ENCODE results near the gene GPT2.

Gene GPT2

DNA sequence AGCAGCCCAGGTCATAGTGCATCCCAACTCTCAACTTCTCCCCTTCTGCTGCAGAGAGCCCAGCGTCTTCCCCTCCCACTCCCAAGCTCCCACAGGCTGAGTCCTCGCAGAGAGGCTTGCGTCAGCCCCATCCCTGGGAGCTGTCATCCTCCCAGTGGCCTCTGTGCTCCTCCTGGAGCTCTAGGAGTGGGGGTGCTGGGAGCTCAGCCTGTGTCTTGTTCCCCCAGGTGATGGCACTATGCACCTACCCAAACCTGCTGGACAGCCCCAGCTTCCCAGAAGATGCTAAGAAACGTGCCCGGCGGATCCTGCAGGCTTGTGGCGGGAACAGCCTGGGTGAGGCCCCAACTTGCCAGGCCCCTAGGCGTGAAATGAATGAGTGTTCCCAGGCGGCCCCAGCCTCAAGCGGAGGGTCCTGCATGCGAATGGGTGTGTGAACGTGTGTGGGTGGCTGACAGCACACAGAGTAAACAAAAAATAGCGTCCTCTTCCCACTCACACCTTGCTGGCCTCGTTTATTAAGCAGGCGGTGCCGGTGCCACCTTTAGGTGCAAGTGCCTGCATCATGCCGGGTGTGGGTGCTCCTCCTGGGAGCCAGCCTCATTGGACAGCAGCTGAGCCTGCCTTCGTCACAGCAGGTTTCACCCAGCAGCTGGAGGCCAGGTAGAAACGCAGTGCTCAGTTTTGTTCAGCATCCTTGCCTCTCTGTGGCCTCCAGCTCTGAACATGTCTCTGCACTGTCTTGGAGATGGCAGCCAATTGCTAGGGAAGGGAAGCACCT lies 16.5 kb downstream of the GPT2 start:
- DNase-seq (ENCODE audit: low read depth in 1 of 2, low spot score in 1 of 2): no peak
- Histone ChIP-seq H3K27me3 (ENCODE audit: insufficient read depth, poor library complexity, severe bottlenecking) (no peaks in the 10 kb centered on the region), H3K27ac (replicated peaks) (no peak overlapping the region), H3K4me3 (replicated peaks; ENCODE audit: insufficient read depth, low read length) (no peak overlapping the region)
- TF ChIP-seq POLR2AphosphoS5 (IDR thresholded peaks at IDR 0.05; ENCODE audit: low read depth) (no peak), GABPA (IDR thresholded peaks at IDR 0.05; ENCODE audit: low read depth) (no peak), SPI1 (IDR thresholded peaks at IDR 0.05; ENCODE audit: borderline replicate concordance, low read depth) (no peak)
- TF ChIP-seq, protein P1, sequence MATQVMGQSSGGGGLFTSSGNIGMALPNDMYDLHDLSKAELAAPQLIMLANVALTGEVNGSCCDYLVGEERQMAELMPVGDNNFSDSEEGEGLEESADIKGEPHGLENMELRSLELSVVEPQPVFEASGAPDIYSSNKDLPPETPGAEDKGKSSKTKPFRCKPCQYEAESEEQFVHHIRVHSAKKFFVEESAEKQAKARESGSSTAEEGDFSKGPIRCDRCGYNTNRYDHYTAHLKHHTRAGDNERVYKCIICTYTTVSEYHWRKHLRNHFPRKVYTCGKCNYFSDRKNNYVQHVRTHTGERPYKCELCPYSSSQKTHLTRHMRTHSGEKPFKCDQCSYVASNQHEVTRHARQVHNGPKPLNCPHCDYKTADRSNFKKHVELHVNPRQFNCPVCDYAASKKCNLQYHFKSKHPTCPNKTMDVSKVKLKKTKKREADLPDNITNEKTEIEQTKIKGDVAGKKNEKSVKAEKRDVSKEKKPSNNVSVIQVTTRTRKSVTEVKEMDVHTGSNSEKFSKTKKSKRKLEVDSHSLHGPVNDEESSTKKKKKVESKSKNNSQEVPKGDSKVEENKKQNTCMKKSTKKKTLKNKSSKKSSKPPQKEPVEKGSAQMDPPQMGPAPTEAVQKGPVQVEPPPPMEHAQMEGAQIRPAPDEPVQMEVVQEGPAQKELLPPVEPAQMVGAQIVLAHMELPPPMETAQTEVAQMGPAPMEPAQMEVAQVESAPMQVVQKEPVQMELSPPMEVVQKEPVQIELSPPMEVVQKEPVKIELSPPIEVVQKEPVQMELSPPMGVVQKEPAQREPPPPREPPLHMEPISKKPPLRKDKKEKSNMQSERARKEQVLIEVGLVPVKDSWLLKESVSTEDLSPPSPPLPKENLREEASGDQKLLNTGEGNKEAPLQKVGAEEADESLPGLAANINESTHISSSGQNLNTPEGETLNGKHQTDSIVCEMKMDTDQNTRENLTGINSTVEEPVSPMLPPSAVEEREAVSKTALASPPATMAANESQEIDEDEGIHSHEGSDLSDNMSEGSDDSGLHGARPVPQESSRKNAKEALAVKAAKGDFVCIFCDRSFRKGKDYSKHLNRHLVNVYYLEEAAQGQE (IDR thresholded peaks at IDR 0.05; ENCODE audit: insufficient replicate concordance, low read depth): no peak
- TF ChIP-seq, protein P2, sequence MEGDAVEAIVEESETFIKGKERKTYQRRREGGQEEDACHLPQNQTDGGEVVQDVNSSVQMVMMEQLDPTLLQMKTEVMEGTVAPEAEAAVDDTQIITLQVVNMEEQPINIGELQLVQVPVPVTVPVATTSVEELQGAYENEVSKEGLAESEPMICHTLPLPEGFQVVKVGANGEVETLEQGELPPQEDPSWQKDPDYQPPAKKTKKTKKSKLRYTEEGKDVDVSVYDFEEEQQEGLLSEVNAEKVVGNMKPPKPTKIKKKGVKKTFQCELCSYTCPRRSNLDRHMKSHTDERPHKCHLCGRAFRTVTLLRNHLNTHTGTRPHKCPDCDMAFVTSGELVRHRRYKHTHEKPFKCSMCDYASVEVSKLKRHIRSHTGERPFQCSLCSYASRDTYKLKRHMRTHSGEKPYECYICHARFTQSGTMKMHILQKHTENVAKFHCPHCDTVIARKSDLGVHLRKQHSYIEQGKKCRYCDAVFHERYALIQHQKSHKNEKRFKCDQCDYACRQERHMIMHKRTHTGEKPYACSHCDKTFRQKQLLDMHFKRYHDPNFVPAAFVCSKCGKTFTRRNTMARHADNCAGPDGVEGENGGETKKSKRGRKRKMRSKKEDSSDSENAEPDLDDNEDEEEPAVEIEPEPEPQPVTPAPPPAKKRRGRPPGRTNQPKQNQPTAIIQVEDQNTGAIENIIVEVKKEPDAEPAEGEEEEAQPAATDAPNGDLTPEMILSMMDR (IDR thresholded peaks at IDR 0.05; ENCODE audit: insufficient read depth, low read length): no peak

DNA sequence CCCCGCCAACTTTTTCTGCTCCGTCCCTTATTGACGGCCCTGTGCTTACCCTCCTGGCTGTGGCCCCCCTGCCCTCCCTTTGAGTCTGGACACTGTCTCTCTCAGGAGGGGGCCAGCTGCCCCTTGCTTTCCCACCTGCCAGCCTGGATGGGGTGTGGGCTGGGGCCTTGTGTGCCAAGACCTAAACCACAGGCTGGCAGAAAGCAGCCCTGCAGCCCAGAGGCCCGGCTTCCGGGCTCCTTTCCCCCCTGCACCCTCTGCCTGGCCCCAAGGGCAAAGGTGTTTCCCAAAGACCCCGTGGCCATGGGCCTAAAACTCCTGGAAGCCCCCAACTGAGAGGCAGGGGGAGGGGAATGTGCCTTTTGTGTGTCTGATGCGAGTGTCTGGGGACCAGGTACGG lies 17.5 kb downstream of the GPT2 start:
- no peak for DNase-seq (ENCODE audit: low read depth in 1 of 2, low spot score in 1 of 2)
- no peak overlapping the region for H3K4me3 ChIP-seq (replicated peaks; ENCODE audit: insufficient read depth, low read length)
- no peak overlapping the region for H3K27ac ChIP-seq (replicated peaks)
- TF ChIP-seq GABPA (IDR thresholded peaks at IDR 0.05; ENCODE audit: low read depth) (no peak), SPI1 (IDR thresholded peaks at IDR 0.05; ENCODE audit: borderline replicate concordance, low read depth) (no peak), POLR2AphosphoS5 (IDR thresholded peaks at IDR 0.05; ENCODE audit: low read depth) (no peak)
- TF ChIP-seq, protein P1 (IDR thresholded peaks at IDR 0.05; ENCODE audit: insufficient replicate concordance, low read depth): no peak
- TF ChIP-seq, protein P2 (IDR thresholded peaks at IDR 0.05; ENCODE audit: insufficient read depth, low read length): no peak
- H3K27me3 ChIP-seq (ENCODE audit: insufficient read depth, poor library complexity, severe bottlenecking): no peaks in the 10 kb centered on the region

DNA sequence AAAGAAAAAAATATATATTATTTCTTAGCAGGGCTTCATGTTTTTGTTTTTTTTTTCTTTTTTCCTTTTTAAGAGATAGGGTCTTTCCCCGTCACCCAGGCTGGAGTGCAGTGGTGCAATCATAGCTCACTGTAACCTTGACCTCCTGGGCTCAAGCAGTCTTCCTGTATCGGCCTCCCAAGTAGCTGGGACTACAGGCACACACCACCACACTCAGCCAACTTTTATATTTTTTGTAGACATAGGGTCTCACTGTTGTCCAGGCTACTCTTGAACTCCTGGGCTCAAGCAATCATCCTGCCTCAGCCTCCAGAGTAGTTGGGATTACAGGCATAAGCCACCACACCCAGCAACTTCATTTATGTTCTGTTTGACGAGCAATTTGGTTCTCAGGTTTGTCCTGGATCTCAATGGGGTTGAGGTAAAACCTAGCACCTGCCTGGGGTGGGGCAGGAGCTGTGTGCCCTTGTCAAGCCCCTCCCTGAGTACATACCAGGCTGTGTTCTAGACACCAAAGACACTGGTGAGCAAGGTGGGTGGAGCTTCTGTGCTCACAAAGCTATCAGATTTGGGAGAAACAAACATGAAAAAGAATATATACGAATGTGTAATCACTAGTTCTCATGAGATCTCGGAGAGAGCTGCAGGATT lies 19.2 kb downstream of the GPT2 start:
- H3K4me3 ChIP-seq (replicated peaks; ENCODE audit: insufficient read depth, low read length): no peak overlapping the region
- TF ChIP-seq, protein P2 (IDR thresholded peaks at IDR 0.05; ENCODE audit: insufficient read depth, low read length): no peak
- TF ChIP-seq, protein P1 (IDR thresholded peaks at IDR 0.05; ENCODE audit: insufficient replicate concordance, low read depth): no peak
- TF ChIP-seq GABPA (IDR thresholded peaks at IDR 0.05; ENCODE audit: low read depth) (no peak), POLR2AphosphoS5 (IDR thresholded peaks at IDR 0.05; ENCODE audit: low read depth) (no peak), SPI1 (IDR thresholded peaks at IDR 0.05; ENCODE audit: borderline replicate concordance, low read depth) (no peak)
- no peak for DNase-seq (ENCODE audit: low read depth in 1 of 2, low spot score in 1 of 2)
- H3K27ac ChIP-seq (replicated peaks): no peak overlapping the region
- no peaks in the 10 kb centered on the region for H3K27me3 ChIP-seq (ENCODE audit: insufficient read depth, poor library complexity, severe bottlenecking)
